A549 treated with ZK216348 at 1 μM for 4 hours (cell line): ENCODE measurements around the gene ZNF75A. TPM values are rescaled to one million over a fixed set of nuclear protein-coding genes. Genes with fewer than 3 reads are reported as not detected.

ENCODE experiments used
- total RNA-seq: library from RNA; stranded (reverse); fragments of 200-300 nt; extraction: Qiagen RNA extraction; gene quantifications from 5 replicates; pipeline ENCODE4 v1.2.3, GENCODE V29; 2022; ENCODE audit warnings: low read depth

ZNF75A gene
- 10.2 to 14.2 TPM (median 12.4 TPM) in 5 replicates for total RNA-seq

DNA sequence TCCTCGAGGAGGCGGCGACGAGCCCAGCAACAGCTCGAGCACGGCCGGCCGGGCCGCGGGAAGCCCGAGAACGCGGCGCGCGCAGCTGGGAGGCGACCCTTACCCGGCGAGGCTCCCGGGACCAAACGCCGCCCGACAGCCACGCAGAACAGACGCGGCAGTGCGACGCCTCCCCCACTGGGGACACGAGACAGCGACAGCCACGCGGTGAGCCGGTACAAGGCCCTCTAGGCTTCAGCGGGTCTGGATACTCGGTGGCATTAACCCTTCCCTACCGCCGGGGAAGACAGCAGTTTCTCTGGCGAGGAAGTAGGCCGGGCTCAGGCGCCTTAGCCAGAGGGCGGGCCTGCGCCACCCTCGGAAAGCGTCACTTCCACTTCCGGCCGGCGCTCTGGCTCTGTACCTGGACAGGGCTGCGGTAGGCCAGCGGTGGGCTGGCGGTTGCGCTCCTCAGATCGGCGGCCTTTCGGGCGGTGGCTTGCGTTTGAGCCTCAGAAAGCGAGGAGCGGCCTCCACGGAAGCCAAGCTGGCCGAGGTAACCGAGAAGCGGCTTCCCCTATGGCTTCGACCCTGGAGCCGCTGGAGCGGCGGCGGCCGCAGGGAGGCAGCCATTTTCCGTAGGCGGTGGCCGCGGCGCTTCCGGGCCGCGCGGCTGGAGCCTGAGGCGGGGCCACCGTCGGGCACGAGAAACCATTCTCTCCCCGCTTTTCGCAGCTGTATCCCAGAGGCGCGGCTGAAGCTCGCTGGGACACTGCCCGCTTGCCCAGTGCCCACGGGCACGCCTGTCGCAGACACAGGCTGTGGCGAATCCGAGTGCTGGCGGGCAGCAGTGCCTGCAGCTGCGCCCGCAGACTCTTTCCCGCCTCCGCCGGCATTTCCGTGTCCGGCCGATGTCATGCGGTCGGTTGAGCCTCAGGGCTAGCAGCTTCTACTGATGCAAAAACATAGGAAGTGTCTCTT is at the start of gene ZNF75A, which contains the start of gene TIGD7:
ZNF75A (plus strand) TSS at position 389 of the 960 bp plus-strand sequence. CDS start 2,932 bp downstream, outside the sequence.
TIGD7 (minus strand) TSS at position 322 of the 960 bp plus-strand sequence. CDS start 4,816 bp downstream, outside the sequence.

DNA sequence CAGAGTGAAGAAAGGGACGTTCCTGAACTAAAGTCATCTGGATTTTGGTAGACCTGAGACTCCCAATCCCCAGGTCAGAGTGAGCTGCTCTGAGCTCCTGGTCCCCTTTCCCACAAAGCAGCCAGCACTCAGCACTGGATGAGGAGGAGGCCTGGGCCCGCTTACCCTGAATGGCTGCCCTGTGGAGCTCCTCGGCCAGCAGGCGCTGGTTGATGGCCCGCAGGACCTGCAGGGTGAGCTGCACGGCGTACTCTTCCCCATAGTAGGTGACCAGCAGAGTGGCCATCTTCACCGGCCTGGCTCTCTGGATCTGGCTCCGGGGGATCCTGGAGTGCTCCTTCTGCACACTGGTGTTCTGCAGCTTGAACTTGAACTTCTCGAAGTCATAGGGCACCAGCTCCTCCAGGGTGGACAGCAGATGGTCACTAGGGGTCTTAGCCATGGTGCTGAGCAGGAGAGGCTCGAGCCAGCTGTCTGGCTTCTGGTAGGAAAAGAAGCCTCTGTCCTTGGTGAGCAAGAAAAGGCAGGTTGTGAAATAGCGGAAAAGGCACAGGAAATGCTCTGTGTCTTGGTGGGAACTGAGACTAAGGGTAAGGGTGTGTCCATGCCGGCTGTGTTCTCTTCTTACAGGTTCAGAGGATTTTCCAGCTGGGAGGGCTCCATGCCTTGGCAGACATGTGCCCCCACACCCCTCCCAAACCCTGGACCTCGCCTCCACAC is 49.0 kb upstream of the ZNF75A start, which contains the start of gene MEFV:
MEFV (minus strand) TSS at position 488 of the 720 bp plus-strand sequence; CDS start at position 442, 46 bp downstream.

DNA sequence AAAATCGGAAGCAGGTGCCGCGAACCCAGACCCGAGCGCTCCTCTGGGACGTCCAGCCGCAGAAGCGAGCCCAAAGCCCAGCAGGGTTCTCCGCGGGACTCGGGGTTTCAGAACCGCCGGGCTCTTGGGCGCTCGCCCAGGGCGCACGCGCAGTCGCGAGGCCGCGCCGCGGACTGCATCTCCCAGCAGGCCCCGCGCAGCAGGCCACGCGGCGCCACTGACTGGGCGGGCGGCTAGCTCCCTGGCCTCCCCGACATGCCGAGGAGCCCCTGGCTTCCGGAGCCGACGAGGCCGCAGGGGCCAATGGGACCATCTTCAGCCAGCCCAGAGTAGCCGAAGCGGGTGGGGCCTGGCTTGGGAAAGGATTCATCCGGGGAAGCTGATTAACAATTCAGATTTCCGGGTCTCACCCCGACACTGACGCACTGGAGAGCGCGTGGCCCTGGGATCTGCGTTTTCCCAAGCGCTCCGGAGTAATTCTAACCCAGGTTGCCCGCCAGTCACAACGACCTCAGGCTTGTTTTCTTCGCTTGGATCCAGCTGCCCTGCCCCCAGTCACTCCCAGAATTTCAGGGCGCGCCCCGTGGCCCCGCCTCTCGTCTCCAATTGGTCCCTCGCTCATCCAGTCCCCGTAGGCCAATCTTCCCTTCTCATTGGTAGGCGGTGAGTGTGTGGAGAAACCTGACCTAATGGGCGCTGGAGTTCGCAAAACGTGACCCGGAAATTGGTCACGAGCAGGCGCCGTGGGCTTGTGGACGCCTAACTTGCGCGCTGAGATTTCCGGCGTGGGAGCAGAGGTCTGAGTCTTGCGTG is 22.4 kb upstream of the ZNF75A start, which contains the start of gene ZNF263:
ZNF263 (plus strand) TSS at position 762 of the 813 bp plus-strand sequence. CDS start 328 bp downstream, outside the sequence.

DNA sequence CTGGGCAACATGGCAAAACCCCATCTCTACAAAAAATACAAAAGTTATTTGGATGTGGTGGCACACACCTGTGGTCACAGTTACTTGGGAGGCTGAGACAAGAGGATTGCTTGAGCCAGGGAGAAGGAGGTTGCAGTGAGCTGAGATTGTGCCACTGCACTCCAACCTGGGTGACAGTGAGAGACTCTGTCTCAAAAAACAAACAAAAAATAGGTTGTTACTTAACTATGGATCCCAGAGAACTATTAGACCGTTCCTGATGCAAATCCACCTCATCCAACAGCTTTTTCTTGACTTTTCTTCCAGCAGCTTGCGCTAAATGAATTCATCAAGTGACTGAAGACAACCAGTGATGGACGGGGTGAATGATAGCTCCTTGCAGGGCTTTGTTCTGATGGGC is 50.3 kb downstream of the ZNF75A start, which contains the start of gene OR2C1:
OR2C1 (plus strand) TSS at position 301 of the 400 bp plus-strand sequence; CDS start at position 353, 52 bp downstream.

Other genes with a start within 250 kb of the ZNF75A start
- 17.7 to 35.2 TPM (median 24.4 TPM) in 5 replicates for gene IL32, start 239.9 kb upstream of the ZNF75A start, total RNA-seq
- gene ZSCAN10, start 206.2 kb upstream of the ZNF75A start, total RNA-seq = not detected in 5 replicates
- 8.6 to 16.6 TPM (median 14.1 TPM) in 5 replicates for gene ZNF205, start 192.9 kb upstream of the ZNF75A start, total RNA-seq
- gene ZNF213, start 170.5 kb upstream of the ZNF75A start, total RNA-seq = 5.6 to 15.1 TPM (median 12.6 TPM) in 5 replicates
- 0.32 to 0.76 TPM (median 0.41 TPM) in 5 replicates for gene OR1F1, start 117.3 kb upstream of the ZNF75A start, total RNA-seq
- gene ZNF200, start 70.3 kb upstream of the ZNF75A start, total RNA-seq = 7.4 to 9.6 TPM (median 8.4 TPM) in 5 replicates
- not detected in 5 replicates for gene MEFV, start 48.9 kb upstream of the ZNF75A start, total RNA-seq
- 33.6 to 39.7 TPM (median 38.0 TPM) in 5 replicates for gene ZNF263, start 22.0 kb upstream of the ZNF75A start, total RNA-seq
- gene TIGD7, start 67 bp upstream of the ZNF75A start, total RNA-seq = 0.76 to 2.0 TPM (median 1.4 TPM) in 5 replicates
- gene OR2C1, start 50.4 kb downstream of the ZNF75A start, total RNA-seq = not detected in 5 replicates
- 10.1 to 16.8 TPM (median 15.4 TPM) in 5 replicates for gene ZSCAN32, start 95.5 kb downstream of the ZNF75A start, total RNA-seq
- 12.6 to 18.1 TPM (median 13.9 TPM) in 5 replicates for gene ZNF174, start 95.7 kb downstream of the ZNF75A start, total RNA-seq
- gene ZNF597, start 138.0 kb downstream of the ZNF75A start, total RNA-seq = 0.85 to 1.3 TPM (median 0.95 TPM) in 5 replicates
- 42.9 to 53.5 TPM (median 52.2 TPM) in 5 replicates for gene NAA60, start 138.2 kb downstream of the ZNF75A start, total RNA-seq
- gene C16orf90, start 190.0 kb downstream of the ZNF75A start, total RNA-seq = not detected in 5 replicates
- gene CLUAP1, start 195.5 kb downstream of the ZNF75A start, total RNA-seq = 20.3 to 25.3 TPM (median 21.7 TPM) in 5 replicates